ENCODE results near the gene TTI1.

TTI1 gene

GRCh38 chr20:38033330-38034107 is at the start of gene TTI1, which contains the start of gene RPRD1B:
TTI1 (minus strand) TSS chr20:38033456; CDS start chr20:38013816, 19,640 bp downstream.
RPRD1B (plus strand) TSS chr20:38033746; CDS start chr20:38033948, 202 bp downstream.
- DNase-seq = peak; percentile 90

- no peak for DNase-seq
Observed at GRCh38 chr20:38082894-38083293, 49.6 kb upstream of the TTI1 start.

- DNase-seq = no peak
Observed at GRCh38 chr20:38081575-38081974, 48.3 kb upstream of the TTI1 start.

- no peak for DNase-seq
Observed at GRCh38 chr20:38079353-38079752, 46.1 kb upstream of the TTI1 start.

- DNase-seq = no peak
Observed at GRCh38 chr20:38078084-38078483, 44.8 kb upstream of the TTI1 start.

GRCh38 chr20:38076548-38076947 is 43.3 kb upstream of the TTI1 start:
- no peak for DNase-seq

GRCh38 chr20:38075161-38075998 is 42.1 kb upstream of the TTI1 start:
- no peak for DNase-seq

GRCh38 chr20:38073307-38074071 is 40.2 kb upstream of the TTI1 start:
- peak; percentile 8 for DNase-seq

GRCh38 chr20:38072898-38073297 is 39.6 kb upstream of the TTI1 start:
- no peak for DNase-seq

- no peak for DNase-seq
Observed at GRCh38 chr20:38067717-38068365, 34.6 kb upstream of the TTI1 start.

- DNase-seq = no peak
Observed at GRCh38 chr20:38066969-38067716, 33.9 kb upstream of the TTI1 start.

GRCh38 chr20:38065764-38066375 is 32.6 kb upstream of the TTI1 start:
- DNase-seq = no peak

- DNase-seq = no peak
Observed at GRCh38 chr20:38063911-38064530, 30.8 kb upstream of the TTI1 start.

- DNase-seq = no peak
Observed at GRCh38 chr20:38062890-38063289, 29.6 kb upstream of the TTI1 start.

GRCh38 chr20:38061109-38061508 is 27.9 kb upstream of the TTI1 start:
- no peak for DNase-seq

GRCh38 chr20:38060536-38060935 is 27.3 kb upstream of the TTI1 start:
- no peak for DNase-seq

GRCh38 chr20:38059832-38060231 is 26.6 kb upstream of the TTI1 start:
- no peak for DNase-seq

- peak; percentile 60 for DNase-seq
Observed at GRCh38 chr20:38057351-38057972, 24.2 kb upstream of the TTI1 start.

GRCh38 chr20:38055848-38056247 is 22.6 kb upstream of the TTI1 start:
- DNase-seq = no peak

GRCh38 chr20:38055294-38055693 is 22.0 kb upstream of the TTI1 start:
- no peak for DNase-seq

All from stimulated activated CD4-positive, alpha-beta T cell treated with anti-CD3 and anti-CD28 coated beads, Interleukin-1b, Interleukin-23, amount 100 ng/mL, for 48 hours (primary cell).